A673 (cell line): ENCODE measurements around the gene PXN.

Experiments
- CTCF ChIP-seq: fragments of 300-800, 200-600 bp; sonication (generic); conservative IDR thresholded peaks from 2 replicates; pipeline ENCODE4 v1.5.1; 2017; ENCODE audit warnings: low read depth, mild to moderate bottlenecking, antibody characterized with exemption, low read length, moderate library complexity, mixed read lengths
- EZH2 ChIP-seq: fragments of 200-600 bp; sonication (generic); IDR thresholded peaks from 2 replicates; pipeline ENCODE4 v1.6.1; 2017; ENCODE audit warnings: borderline replicate concordance, low read depth, mild to moderate bottlenecking, mixed read lengths, antibody characterized with exemption, low read length; ENCODE audit not compliant: poor library complexity, severe bottlenecking

GRCh38 chr12:120286768-120287490, 21.4 kb upstream of the PXN start:
- no peak for TF ChIP-seq CTCF
- no peak for TF ChIP-seq EZH2
